ENCODE measurements around the gene FRY.

- TF ChIP-seq, protein P1, sequence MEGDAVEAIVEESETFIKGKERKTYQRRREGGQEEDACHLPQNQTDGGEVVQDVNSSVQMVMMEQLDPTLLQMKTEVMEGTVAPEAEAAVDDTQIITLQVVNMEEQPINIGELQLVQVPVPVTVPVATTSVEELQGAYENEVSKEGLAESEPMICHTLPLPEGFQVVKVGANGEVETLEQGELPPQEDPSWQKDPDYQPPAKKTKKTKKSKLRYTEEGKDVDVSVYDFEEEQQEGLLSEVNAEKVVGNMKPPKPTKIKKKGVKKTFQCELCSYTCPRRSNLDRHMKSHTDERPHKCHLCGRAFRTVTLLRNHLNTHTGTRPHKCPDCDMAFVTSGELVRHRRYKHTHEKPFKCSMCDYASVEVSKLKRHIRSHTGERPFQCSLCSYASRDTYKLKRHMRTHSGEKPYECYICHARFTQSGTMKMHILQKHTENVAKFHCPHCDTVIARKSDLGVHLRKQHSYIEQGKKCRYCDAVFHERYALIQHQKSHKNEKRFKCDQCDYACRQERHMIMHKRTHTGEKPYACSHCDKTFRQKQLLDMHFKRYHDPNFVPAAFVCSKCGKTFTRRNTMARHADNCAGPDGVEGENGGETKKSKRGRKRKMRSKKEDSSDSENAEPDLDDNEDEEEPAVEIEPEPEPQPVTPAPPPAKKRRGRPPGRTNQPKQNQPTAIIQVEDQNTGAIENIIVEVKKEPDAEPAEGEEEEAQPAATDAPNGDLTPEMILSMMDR (IDR thresholded peaks at IDR 0.05) = no peak
- no peak for TF ChIP-seq POLR2A (IDR thresholded peaks at IDR 0.05)
Measured at GRCh38 chr13:32202268-32202667, 170.7 kb downstream of the FRY start.

All from heart left ventricle (tissue), 13 donors.